ENCODE measurements around the gene ACO1.
"Not testable (repeated sequence)": the region's sequence is repeated elsewhere in the genome, so short reads cannot be mapped to it uniquely, and the experiment has no call there.

Gene ACO1

GRCh38 chr9:32384364-32385151, at the start of gene ACO1:
Gene ACO1 (plus strand): TSS chr9:32384643. CDS start chr9:32405507, 20,864 bp downstream.
- DNase-seq (ENCODE audit: low read depth in 2 of 2): peak; percentile 68 to 84

- no peak for DNase-seq (ENCODE audit: low read depth in 2 of 2)
Observed at GRCh38 chr9:32334916-32335895, 49.2 kb upstream of the ACO1 start.

- no peak for DNase-seq (ENCODE audit: low read depth in 2 of 2)
Observed at GRCh38 chr9:32339424-32339823, 45.0 kb upstream of the ACO1 start.

- no peak for DNase-seq (ENCODE audit: low read depth in 2 of 2)
Observed at GRCh38 chr9:32340361-32340760, 44.1 kb upstream of the ACO1 start.

GRCh38 chr9:32344551-32345182, 39.8 kb upstream of the ACO1 start:
- no peak for DNase-seq (ENCODE audit: low read depth in 2 of 2)

GRCh38 chr9:32345243-32345642, 39.2 kb upstream of the ACO1 start:
- no peak for DNase-seq (ENCODE audit: low read depth in 2 of 2)

- DNase-seq (ENCODE audit: low read depth in 2 of 2): no peak
Observed at GRCh38 chr9:32347571-32347970, 36.9 kb upstream of the ACO1 start.

- no peak for DNase-seq (ENCODE audit: low read depth in 2 of 2)
Observed at GRCh38 chr9:32348106-32348695, 36.2 kb upstream of the ACO1 start.

GRCh38 chr9:32349013-32349412, 35.4 kb upstream of the ACO1 start:
- DNase-seq (ENCODE audit: low read depth in 2 of 2): no peak

- DNase-seq (ENCODE audit: low read depth in 2 of 2): no peak
Observed at GRCh38 chr9:32350682-32351081, 33.8 kb upstream of the ACO1 start.

GRCh38 chr9:32351845-32352244, 32.6 kb upstream of the ACO1 start:
- DNase-seq (ENCODE audit: low read depth in 2 of 2): no peak

- not testable (repeated sequence) for DNase-seq (ENCODE audit: low read depth in 2 of 2)
Observed at GRCh38 chr9:32353476-32353875, 31.0 kb upstream of the ACO1 start.

GRCh38 chr9:32359452-32359851, 25.0 kb upstream of the ACO1 start:
- DNase-seq (ENCODE audit: low read depth in 2 of 2): no peak

- no peak for DNase-seq (ENCODE audit: low read depth in 2 of 2)
Observed at GRCh38 chr9:32360983-32361673, 23.3 kb upstream of the ACO1 start.

- DNase-seq (ENCODE audit: low read depth in 2 of 2): no peak
Observed at GRCh38 chr9:32371279-32371678, 13.2 kb upstream of the ACO1 start.

- no peak for DNase-seq (ENCODE audit: low read depth in 2 of 2)
Observed at GRCh38 chr9:32371679-32372078, 12.8 kb upstream of the ACO1 start.

GRCh38 chr9:32376285-32376684, 8.2 kb upstream of the ACO1 start:
- no peak for DNase-seq (ENCODE audit: low read depth in 2 of 2)

GRCh38 chr9:32378496-32378895, 5.9 kb upstream of the ACO1 start:
- DNase-seq (ENCODE audit: low read depth in 2 of 2): no peak

GRCh38 chr9:32378993-32379729, 5.3 kb upstream of the ACO1 start:
- no peak for DNase-seq (ENCODE audit: low read depth in 2 of 2)

- no peak for DNase-seq (ENCODE audit: low read depth in 2 of 2)
Observed at GRCh38 chr9:32380944-32381343, 3.5 kb upstream of the ACO1 start.

Measured in stimulated activated CD4-positive, alpha-beta T cell treated with anti-CD3 and anti-CD28 coated beads, Interleukin-12 subunit alpha, Interleukin-12 subunit beta, amount 100 ng/mL, for 24 hours (primary cell).